Measurements from ENCODE around the gene ADARB2. TPM values are rescaled to one million over a fixed set of nuclear protein-coding genes. Genes with fewer than 3 reads are reported as not detected.

The ADARB2 gene
- total RNA-seq, 1 donor from 2014 or later = 0.08 TPM

DNA sequence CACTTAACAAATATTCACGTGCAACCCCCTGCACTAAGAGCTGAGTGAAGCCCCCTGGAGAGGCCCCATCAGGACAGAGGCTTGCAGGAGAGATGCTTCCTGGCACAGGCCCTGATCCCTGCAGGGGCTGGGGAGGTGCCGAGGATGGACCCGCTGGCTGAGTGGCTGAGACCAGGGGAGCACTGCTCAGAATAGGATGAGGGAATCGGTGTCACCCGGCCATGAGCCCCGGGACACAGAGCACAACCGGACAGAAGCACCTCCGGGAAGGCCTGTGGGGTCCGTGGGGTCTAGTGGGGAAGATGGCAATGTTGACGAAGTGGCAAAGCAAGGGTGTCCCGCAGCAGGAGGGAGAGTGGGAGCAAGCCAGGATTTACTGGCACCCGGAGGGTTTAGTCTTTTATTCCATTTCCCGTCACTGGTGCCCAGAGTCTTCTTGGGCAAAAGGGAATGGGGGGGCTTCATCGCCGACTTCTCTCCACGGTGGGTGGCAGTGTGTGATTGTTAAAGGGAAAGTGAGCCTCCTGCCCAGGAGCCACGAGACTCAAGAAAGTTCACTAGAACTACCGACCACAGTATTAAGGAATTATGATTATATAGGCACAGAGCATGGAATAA is 140.7 kb downstream of the ADARB2 start:
- H3K36me3 ChIP-seq (ENCODE audit: control insufficient read depth, insufficient read depth, low read length) = no peaks in the 10 kb centered on the region
- H3K4me3 ChIP-seq (ENCODE audit: low read depth, low read length) = no peak overlapping the region
- H3K27me3 ChIP-seq (ENCODE audit: control insufficient read depth, insufficient read depth, low read length) = no peaks in the 10 kb centered on the region
- DNase-seq (ENCODE audit: low read depth) = no peak
- TF ChIP-seq, protein P1, sequence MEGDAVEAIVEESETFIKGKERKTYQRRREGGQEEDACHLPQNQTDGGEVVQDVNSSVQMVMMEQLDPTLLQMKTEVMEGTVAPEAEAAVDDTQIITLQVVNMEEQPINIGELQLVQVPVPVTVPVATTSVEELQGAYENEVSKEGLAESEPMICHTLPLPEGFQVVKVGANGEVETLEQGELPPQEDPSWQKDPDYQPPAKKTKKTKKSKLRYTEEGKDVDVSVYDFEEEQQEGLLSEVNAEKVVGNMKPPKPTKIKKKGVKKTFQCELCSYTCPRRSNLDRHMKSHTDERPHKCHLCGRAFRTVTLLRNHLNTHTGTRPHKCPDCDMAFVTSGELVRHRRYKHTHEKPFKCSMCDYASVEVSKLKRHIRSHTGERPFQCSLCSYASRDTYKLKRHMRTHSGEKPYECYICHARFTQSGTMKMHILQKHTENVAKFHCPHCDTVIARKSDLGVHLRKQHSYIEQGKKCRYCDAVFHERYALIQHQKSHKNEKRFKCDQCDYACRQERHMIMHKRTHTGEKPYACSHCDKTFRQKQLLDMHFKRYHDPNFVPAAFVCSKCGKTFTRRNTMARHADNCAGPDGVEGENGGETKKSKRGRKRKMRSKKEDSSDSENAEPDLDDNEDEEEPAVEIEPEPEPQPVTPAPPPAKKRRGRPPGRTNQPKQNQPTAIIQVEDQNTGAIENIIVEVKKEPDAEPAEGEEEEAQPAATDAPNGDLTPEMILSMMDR (IDR thresholded peaks at IDR 0.05; ENCODE audit: insufficient read depth, low read length, poor library complexity, severe bottlenecking) = no peak

DNA sequence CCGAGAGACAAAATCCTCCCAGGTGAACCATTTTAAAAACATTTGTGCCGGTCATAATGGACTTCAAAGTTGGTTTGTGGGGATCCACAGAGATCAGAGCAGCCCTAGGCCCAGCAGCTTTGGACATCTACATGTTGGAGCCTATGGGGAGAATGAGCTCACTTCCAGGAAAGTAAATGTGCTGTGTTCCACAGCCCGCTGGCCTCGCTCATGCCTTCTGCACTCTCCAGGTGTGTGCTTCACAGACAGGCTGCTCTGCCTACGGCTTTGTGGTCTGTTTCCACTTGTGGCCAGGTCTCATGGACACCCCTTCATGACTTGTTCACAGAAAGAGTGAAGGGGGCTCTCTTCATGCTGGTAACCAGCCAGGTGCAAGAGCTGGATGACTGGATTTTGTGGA is 141.6 kb downstream of the ADARB2 start:
- Histone ChIP-seq H3K36me3 (ENCODE audit: control insufficient read depth, insufficient read depth, low read length) (no peaks in the 10 kb centered on the region), H3K27me3 (ENCODE audit: control insufficient read depth, insufficient read depth, low read length) (no peaks in the 10 kb centered on the region), H3K4me3 (ENCODE audit: low read depth, low read length) (no peak overlapping the region)
- DNase-seq (ENCODE audit: low read depth) = no peak
- TF ChIP-seq, protein P1 (IDR thresholded peaks at IDR 0.05; ENCODE audit: insufficient read depth, low read length, poor library complexity, severe bottlenecking) = no peak

DNA sequence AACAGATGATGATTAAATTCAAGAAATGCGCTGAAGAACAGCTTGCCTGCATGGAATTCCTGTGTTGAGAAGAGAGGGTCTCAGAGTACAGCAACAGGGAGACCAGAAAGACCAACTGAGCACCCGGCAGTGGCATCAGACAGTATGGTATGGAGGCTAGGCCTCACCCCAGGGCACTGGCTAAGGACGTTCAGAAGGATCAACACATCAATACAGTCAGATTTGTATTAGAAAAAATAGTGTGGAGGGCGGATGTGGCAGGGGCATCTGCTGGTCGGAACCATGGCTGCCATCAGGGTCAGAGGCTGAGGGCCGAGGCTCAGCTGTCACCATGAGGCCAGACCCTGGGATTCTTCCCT is 142.1 kb downstream of the ADARB2 start:
- TF ChIP-seq, protein P1 (IDR thresholded peaks at IDR 0.05; ENCODE audit: insufficient read depth, low read length, poor library complexity, severe bottlenecking) = no peak
- Histone ChIP-seq H3K4me3 (ENCODE audit: low read depth, low read length) (no peak overlapping the region), H3K27me3 (ENCODE audit: control insufficient read depth, insufficient read depth, low read length) (no peaks in the 10 kb centered on the region), H3K36me3 (ENCODE audit: control insufficient read depth, insufficient read depth, low read length) (no peaks in the 10 kb centered on the region)
- no peak for DNase-seq (ENCODE audit: low read depth)

DNA sequence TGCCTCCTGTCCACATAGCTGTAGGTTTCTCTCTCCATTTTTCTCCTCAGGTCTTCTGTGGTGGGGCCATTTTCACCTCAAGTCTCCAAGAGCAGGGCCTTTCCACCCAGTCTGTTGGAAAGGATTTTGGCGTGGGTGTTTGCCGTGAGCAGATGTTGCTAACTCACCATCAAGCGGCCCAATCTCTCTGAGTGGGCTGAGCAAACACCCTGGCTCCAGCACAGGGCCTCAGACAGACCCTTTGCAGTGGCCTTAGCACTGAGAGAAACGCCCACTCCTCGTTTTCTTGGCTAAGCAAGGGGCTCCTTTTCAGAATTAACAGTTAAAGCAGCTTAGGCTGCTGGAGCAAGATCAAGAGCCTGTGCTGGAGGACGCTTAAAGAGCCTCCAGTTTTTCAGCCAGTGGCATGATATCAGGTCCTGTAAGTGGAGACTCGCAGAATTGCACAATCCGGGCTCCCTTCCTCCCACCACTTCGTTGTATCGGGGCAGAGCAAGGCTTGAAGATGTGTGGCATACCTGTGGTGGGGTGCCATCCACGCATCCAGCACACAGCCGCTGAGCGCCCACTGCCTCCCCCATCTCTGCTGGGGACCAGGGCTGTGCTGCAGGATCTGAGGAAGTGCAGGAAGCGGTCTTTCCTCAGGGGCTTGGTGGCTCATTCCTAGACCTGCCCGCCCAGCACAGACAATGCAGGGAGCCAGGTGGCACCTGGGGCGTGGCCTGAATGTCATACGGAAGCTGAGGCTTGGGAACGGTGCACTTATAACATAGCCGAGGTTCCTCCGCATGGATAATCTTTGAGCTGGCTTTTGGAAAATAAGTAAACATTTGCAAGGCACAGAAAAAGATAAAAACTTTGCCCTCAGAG is 142.7 kb downstream of the ADARB2 start:
- TF ChIP-seq, protein P1 (IDR thresholded peaks at IDR 0.05; ENCODE audit: insufficient read depth, low read length, poor library complexity, severe bottlenecking) = no peak
- H3K36me3 ChIP-seq (ENCODE audit: control insufficient read depth, insufficient read depth, low read length) = no peaks in the 10 kb centered on the region
- DNase-seq (ENCODE audit: low read depth) = no peak
- H3K4me3 ChIP-seq (ENCODE audit: low read depth, low read length) = no peak overlapping the region
- H3K27me3 ChIP-seq (ENCODE audit: control insufficient read depth, insufficient read depth, low read length) = no peaks in the 10 kb centered on the region

DNA sequence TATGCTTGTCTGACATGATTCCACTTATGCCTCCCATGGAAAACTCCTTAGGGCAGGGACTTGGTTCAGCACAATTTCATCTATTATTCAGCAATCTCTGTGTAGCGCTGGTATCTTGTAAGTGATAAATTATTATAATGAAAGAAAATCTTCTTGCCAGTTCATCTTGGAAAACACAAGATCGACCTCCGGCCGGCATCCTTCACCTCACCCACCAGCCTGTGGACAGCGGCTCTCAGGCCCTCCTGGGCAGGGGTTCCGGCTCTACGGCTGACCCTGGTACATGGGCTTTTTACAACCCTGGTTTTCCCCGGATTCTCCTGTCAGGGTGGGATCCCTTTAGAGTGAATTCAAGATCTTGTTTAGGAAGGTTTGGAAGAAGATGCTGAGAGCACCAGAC is 145.6 kb downstream of the ADARB2 start:
- Histone ChIP-seq H3K4me3 (ENCODE audit: low read depth, low read length) (no peak overlapping the region), H3K27me3 (ENCODE audit: control insufficient read depth, insufficient read depth, low read length) (no peaks in the 10 kb centered on the region)

More for the DNA sequence above, 145.6 kb downstream of the ADARB2 start:
- TF ChIP-seq, protein P1 (IDR thresholded peaks at IDR 0.05; ENCODE audit: insufficient read depth, low read length, poor library complexity, severe bottlenecking) = no peak
- H3K36me3 ChIP-seq (ENCODE audit: control insufficient read depth, insufficient read depth, low read length) = no peaks in the 10 kb centered on the region
- DNase-seq (ENCODE audit: low read depth) = no peak

All from kidney epithelial cell (primary cell).